GM19328 (cell line): ENCODE data around the gene PLPP6.
"Not testable (repeated sequence)": the region's sequence is repeated elsewhere in the genome, so short reads cannot be mapped to it uniquely, and the experiment has no call there.

Experiments
- ATAC-seq: cut with Tn5 transposase; IDR thresholded peaks from one replicate; pipeline ENCODE4 v1.9.1; 2021; ENCODE audit warnings: mild to moderate bottlenecking, moderate library complexity; ENCODE audit not compliant: unreplicated experiment

Gene PLPP6

DNA sequence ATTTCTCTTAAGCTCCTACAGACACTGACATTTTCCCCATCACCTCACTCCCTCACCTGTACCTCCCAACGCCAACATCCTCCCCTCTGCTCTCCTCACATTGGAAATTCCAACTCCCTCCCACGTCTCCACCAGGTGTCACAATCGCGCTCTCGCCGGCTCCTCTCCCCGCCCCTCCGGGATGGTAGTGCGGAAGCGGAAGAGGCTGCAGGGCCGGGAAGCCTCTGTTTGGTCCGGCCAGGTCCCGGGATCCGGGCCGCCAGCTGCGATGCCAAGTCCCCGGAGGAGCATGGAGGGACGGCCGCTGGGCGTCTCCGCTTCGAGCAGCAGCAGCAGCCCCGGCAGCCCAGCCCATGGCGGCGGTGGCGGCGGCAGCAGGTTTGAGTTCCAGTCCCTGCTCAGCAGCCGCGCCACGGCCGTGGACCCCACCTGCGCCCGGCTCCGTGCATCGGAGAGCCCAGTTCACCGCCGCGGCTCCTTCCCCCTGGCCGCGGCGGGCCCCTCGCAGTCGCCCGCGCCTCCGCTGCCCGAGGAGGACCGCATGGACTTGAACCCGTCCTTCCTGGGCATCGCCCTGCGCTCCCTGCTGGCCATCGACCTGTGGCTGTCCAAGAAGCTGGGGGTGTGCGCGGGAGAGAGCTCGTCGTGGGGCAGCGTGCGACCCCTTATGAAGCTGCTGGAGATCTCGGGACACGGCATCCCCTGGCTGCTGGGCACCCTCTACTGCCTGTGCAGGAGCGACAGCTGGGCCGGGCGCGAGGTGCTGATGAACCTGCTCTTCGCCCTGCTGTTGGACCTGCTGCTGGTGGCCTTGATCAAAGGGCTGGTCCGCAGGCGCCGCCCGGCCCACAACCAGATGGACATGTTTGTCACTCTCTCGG, at the start of gene PLPP6:
TSS of gene PLPP6 (plus strand) at position 187 of the 881 bp plus-strand sequence. CDS start at position 269, 82 bp downstream.
- ATAC-seq = peak; percentile 86

DNA sequence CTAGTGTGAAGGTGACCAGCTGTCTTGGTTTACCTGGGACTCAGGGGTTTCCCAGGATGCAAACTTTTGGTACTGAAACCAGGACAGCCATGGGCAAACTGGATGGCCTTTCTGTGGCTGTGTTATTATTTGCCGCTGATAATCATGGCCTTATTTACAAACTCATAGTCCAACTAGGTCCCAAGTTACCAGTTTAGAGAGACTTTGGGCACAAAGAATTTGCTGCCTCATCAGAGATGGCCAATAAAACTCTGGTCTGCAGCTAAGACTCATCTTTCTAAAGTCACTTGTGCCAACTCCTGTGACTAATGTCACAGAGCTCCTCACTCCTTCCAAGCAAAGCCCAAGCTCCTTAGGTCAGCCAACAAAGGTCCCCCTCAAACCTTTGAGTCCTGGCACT, 47.5 kb upstream of the PLPP6 start:
- ATAC-seq = no peak

DNA sequence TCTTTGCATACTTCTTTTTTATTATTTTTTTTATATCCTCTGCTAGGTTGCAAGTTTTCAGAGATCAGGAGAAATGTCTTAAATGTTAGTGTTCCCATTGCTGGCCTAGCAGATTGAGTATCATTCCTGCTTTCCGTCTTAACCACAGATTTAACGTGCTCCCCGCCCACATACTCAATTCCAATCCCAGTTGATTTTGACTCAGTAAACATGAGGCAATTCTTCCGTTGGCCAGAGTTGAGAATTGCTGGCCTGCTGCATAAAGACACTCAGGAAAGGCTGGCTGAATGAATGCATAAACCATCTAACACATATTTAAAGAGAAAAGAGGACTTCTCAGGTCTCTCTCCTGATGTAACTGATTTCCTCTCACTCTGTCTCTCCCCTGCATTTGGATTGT, 46.8 kb upstream of the PLPP6 start:
- no peak for ATAC-seq

DNA sequence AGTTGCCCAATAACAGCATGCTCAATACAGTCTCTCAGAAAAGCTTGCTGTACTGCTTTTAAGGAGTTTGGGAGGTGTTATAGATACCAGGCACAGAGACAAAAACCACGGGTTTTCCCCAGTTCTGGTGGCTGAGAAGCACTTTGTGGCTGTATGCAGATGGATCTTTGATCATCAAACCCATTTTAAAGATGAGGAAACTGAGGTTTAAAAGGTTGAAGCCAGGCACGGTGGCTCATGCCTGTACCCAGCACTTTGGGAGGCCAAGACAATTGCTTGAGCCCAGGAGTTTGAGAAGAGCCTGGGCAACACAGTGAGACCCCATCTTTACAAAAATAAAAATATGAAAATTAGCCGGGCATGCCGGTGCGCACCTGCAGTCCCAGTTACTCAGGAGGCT, 46.3 kb upstream of the PLPP6 start:
- ATAC-seq = no peak

DNA sequence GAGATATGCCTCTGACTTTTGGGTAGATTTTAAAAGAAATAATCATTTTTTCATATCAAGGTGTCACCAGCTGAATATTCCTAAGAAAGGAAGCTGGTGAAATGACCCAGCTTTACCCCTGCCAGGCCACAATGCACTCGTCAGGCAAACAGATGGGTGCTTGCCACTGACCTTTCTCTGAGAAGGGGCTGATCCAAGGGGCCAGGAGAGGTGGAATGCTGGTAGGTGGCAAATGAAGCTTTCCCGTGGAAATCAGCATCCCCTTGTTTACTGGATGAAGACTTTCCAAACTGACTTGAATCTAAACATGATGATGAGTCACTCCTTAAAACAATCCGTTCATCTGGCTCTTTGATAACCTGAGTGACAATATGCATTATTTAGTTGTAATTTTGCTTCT, 44.3 kb upstream of the PLPP6 start:
- no peak for ATAC-seq

DNA sequence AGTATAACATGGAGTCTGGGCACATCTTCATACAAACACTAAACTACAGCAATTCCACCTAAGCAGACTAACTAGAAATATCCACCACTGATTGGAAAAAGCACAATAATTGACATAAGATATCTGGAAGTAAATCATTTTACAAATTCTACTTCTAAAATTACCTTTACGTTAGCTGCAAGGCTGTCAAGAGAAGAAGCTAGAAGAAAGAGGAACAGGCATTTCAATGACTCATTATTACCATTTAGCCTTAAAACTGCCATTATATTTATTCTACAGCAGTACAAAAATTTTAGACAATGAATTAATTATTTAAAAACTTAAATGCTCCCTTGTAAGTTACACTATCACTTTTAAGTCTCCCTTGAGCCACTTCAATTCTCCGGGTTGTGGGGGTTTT, 43.4 kb upstream of the PLPP6 start:
- ATAC-seq = no peak

DNA sequence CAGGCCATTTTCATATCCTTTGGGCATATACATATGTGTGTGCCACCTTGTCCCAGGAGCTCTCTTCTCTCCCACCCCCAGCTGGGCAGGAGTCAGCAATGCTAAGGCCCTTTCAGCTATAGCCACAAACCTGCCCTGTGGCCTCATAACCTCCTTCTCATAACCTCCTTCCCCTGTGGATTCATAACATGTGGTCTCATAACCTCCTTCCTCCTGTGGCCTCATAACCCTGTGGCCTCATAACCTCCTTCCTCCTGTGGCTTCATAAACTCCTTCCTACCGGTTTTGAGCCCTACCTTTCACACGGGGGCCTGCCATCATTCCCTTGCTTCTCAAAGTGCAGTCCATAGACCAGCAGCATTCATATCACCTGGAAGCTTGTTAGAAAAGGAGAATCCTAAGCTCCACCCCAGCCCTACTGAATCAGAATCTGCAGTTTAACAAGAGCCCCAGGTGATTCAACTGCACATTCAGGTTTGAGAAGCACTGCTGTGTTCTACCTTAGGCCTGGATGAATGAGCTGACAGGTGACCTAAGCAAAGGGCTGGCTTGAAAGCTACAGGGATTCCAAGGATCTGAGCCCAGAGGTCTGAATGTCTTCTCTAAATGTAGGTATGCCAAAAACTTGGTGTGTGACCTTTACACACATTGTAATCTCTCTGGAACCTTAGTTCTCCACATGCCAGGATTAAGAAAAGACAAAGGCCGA, 41.9 kb upstream of the PLPP6 start:
- no peak for ATAC-seq

DNA sequence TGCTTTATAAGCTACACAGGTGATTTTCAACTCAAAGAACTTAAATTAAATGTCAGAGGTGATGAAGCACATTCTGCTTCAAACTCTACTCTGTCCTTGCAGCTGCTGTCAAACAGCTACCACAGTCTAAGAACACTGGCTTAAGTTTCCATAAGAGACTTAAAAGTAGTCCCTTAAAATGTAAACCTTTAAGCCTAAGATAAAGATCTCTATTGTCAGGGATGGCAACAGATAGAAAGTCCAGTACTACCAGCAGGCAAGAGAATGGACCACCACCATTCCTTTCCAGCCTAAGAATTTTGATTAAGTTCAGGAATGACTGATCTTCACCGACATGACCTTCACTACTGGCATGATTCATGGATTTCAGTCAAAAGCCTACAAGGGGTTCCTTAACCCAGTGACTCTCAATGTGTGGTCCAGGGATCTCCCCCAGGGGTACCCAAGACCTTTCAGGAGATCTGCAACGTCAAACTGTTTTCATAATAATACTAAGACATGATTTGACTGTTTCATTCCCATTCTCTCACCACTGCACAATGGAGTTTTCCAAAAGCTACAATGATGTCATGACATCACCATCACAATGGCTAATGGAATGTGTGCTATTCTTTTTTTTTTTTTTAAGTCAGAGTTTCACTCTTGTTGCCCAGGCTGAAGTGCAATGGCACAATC, 41.1 kb upstream of the PLPP6 start:
- ATAC-seq = no peak

DNA sequence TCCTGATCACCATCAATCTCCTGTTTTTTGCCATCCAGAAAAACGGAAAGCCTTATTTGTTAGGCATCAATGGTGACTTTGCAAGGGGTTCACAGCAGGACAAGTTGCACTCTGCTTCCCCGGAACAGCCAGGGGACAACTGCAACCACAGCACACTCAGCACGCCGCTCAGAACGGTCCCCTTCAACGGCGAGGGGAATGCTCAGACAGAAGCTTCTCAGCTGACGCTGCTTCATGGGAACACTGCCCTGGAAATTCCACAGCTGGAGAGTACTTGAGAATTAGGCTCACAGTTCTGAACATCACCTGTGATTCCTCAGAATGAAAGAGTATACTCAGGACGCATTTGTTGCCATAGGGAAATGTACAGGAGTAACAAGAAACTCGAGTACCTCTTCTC, 40.1 kb upstream of the PLPP6 start:
- no peak for ATAC-seq

DNA sequence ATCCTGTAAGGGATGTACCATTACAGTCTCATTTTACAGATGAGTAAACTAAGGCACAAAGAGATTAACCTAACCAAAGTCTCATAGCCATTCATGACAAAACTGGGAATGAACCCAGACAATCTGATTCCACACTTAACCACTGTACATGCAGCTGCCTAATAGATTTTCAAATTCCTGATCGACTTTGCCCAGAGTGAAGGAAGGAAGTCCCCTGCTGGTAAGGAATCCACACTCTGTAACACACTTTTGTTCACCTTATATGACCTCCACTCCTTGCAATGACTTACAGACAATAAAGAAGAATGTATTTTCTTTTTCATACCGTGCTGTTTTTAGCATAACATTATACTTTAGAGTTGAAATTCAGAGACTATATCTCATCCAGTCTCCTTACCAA, 31.3 kb upstream of the PLPP6 start:
- ATAC-seq = no peak

DNA sequence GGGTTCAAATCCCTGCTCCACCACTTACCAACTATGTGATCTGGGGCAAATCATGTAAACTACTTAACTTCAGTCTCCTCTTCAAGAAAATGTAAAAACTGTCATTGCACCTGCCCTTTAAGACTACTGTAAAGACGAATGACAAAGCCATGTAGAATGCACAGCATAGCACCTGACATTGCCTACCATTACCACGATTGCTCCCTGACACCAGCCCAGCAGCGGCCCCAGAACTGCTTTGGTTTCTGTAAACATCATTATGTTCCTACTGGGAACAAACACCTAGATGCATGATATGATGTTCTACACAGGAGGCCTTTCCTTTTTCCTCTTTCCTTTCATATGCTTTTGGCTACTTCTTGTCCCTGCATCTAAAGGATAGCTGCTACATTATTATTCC, 23.1 kb upstream of the PLPP6 start:
- ATAC-seq = no peak

DNA sequence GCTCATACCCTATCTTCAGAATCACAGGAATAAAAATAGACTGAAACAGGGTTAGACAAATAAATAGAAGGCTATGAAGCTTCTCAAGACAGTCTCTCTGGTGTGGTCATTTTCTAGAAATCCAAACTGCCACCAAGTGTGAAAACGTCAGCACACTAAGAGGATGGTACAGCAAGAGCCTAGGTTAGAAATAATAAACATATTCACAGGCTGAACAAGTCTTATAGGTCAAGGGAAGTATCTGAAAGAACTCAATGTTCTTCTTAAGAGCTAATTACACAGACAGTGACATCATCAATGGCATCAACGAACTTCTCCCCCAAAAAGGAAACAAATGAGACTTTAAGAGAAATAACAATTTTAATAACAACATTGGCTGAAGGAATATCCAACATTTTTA, 22.7 kb upstream of the PLPP6 start:
- ATAC-seq = no peak

DNA sequence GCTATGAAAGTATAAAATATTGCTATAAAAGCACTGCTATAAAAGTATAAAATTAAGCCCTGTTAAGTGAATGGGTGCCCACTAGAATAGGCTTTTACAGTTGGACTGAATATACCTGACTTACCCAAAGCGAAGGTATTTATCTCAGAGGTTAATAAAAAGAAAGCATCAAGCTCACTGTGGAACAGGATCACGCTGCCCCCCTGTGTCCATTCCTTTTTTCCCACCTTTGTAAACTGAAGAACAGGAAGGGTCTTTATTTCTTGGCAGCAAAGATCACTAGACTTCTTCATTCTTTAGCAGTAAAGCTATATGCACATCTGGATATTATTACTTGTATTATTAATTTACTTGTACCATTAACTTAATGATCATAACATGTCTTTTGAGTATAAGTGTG, 22.1 kb upstream of the PLPP6 start:
- no peak for ATAC-seq

DNA sequence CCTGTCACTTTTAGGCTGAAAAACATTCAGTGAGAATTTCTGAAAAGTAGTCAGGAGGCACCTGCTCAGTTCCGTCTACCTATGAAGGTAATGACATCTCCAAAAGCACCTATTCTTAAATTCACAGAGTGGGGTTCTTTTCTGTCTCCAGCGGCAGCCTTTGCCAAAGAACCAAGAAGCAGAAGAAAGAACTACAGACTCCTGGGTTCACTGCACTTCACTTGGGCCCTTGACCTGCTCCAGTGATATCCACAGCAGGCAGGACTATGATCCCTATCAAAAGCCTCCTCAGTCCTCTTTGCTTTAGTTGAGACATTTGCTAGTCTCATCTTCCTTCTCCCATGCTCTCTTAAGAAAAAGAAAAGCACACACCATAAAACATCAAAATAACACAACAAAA, 19.7 kb upstream of the PLPP6 start:
- ATAC-seq = no peak

DNA sequence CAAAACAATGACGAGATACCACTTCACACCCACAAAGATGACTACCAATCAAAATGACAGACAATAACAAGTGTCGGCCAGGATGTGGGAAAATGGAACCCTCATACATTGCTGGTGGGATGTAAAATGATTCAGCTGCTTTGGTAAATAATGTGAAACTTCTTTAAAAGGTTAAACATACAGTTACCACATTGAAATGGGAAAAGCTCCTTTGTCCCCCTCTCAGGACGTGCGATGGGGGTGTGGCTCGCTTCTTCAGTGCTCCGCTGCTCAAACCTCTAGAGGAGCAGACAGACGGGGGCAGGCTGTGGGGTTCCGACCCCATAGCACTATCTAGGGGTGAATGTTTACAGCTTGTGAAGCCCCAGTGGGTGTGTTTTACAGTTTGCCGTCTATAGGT, 8.0 kb upstream of the PLPP6 start:
- no peak for ATAC-seq

DNA sequence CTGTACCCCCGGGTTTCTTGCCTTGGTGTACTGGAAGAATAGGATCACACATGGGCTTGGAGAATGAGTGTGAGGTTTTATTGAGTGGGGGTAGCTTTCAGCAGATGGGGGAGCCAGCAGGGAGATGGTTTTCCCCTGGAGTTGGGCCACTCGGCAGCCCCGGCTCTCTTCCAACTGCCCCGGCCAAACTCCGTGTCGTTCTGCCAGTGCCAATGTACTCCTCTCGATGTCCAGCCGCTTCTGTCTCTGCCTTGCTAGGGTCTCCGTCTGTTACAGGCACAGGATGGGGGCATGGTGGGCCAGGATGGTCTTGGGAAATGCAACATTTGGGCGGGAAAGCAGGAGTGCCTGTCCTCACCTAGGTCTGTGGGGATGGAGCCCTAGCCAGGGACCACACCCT, 7.6 kb upstream of the PLPP6 start:
- ATAC-seq = no peak

DNA sequence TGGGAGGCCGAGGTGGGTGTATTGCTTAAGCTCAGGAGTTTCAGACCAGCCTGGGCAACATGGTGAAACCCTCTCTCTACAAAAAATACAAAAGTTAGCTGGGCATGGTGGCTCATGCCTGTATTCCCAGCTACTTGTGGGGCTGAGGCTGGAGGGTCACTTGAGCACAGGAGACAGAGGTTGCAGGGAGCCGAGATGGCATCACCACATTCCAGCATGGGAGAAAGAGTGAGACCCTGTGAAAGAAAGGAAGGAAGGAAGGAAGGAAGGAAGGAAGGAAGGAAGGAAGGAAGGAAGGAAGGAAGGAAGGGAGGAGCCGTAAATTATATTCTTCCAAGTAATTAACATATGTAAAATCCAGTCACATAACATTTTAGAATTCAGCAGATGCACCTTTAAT, 5.9 kb upstream of the PLPP6 start:
- ATAC-seq = not testable (repeated sequence)

DNA sequence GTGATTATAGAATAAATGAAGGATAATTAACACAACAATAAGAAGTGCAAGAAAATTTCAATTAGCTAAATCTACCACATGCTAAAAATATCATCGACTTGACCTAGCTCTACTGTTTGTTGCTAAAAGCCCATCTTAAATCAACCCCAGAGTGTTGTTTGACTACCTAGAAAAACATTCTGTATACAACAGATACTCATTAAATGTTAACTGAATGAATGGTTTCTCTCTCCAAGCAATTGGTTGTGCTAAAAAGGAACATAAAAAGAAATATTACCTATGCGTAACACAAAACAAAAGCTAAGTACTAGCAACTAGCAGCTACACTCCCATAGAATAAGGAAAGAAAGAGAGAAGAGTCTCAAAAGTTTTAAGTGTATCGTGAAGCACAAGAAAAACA, 5.5 kb upstream of the PLPP6 start:
- no peak for ATAC-seq

DNA sequence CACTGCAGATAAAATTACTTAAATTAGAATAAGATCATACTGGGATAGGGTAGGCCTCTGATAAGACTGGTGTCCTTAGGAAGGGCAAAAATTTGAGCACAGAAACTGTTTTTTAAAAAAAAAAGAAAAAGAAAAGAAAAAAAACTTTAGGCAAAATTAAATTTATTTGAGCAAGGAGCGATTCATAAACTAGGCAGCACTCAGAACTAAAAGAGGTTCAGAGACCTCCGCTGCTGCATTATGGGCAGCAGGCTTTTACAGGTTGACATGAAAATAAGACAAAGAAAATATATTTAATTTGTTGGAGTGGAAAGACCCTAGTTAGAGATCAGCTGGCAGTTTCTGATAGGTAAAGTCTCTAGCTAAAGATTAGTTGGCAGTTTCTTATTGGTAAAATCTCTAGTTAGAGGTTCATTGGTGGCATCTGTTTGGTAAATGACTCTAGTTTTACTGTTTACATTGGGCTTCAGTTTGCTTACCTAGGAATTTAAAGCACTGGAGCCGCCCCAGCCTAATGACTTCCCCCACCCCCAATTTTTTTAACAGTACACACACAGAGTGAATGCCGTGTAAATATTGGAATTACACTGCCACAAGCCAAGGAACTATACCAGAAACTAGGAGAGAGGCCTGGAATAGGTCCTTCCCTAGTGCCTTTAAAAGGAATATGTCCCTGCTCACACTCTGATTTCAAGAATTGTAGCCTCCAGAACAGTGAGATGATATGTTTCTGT, 4.5 kb upstream of the PLPP6 start:
- ATAC-seq = no peak

DNA sequence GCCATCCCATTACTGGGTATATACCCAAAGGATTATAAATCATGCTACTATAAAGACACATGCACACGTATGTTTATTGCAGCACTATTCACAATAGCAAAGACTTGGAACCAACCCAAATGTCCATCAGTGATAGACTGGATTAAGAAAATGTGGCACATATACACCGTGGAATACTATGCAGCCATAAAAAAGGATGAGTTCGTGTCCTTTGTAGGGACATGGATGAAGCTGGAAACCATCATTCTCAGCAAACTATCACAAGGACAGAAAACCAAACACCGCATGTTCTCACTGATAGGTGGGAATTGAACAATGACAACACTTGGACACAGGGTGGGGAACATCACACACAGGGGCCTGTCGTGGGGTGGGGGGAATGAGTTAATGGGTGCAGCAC, 1.4 kb upstream of the PLPP6 start:
- ATAC-seq = not testable (repeated sequence)

DNA sequence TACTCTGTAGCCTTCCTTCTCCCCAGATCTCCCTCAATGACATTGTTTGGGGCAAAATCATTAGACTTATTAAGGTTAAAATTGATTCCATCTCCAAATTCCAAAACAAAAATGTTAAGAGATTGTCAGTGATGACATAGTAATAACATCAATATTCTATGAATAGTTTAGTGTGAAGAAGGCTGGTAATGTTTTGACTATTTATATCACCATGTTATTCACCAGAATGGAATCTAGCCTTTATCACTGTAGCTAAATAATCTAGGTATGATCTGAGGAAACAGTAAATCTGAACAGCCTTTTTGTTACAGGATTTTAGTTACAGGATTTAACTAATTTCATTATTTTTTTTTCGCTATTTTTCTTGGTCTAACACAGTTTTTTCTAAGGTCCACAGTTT, 929 bp upstream of the PLPP6 start:
- no peak for ATAC-seq
